Measurements from ENCODE around the gene ZNF76. TPM values are rescaled to one million over a fixed set of nuclear protein-coding genes. Genes with fewer than 3 reads are reported as not detected.

Gene ZNF76
- total and polyA plus RNA-seq, 2 of the 8 experiments (the other 6 are each of a cell fraction or from before 2014, with no cell fraction given), result 17.9 to 23.9 TPM

DNA sequence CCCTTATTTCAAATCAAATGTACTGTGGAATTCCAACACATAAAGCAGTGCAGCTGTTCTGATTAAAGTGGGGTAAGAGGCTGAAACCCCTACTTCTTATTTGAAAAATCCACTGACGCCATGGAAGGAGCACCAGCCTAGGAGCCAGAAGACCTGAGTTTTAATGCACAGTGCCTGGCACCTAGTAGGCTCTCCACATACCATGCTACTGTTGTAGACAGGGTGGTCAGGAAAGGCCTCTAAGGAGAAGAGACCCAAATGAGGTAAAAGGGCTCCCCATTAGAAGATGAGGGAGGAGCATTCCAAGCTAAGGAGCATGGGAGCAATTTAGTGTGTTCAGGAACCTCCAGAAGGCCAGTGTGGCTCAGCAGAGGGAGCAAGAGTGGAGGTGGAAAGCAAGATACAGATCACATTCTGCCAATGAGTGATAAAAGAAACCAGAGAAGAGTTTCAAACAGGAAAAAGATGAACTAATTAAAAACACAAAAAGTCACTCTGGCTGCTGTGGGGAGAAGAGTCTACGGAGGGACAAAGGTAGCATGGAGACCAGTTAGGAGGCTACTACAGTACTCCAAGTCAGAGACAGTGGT, 11.8 kb upstream of the ZNF76 start (continued):
- TF ChIP-seq CBX5 (IDR thresholded peaks at IDR 0.05; ENCODE audit: low read depth, low read length), result no peak
- no peak for TF ChIP-seq YY1 (IDR thresholded peaks at IDR 0.05; ENCODE audit: low read depth, low read length)
- no peak for TF ChIP-seq PHF8 (conservative IDR thresholded peaks at IDR 0.05; ENCODE audit: low read depth, low read length)
- TF ChIP-seq, protein P1, sequence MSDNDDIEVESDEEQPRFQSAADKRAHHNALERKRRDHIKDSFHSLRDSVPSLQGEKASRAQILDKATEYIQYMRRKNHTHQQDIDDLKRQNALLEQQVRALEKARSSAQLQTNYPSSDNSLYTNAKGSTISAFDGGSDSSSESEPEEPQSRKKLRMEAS (IDR thresholded peaks at IDR 0.05), result no peak
- no peak for TF ChIP-seq KDM4A (IDR thresholded peaks at IDR 0.05; ENCODE audit: low read depth, low read length, severe bottlenecking)
- TF ChIP-seq GTF2F1 (IDR thresholded peaks at IDR 0.05; ENCODE audit: borderline replicate concordance, low read depth, low read length), result no peak
- no peak for TF ChIP-seq NRF1 (IDR thresholded peaks at IDR 0.05; ENCODE audit: low read depth, low read length)
- no peak for TF ChIP-seq KDM5A (IDR thresholded peaks at IDR 0.05; ENCODE audit: low read length)
- no peak for TF ChIP-seq GABPA (IDR thresholded peaks at IDR 0.05; ENCODE audit: borderline replicate concordance, insufficient read depth, low read length)
